HFF-Myc (cell line): ENCODE measurements around the gene TRPT1.

Source experiments
- DNase-seq: peaks from one replicate; pipeline ENCODE4 v3.0.0-alpha.2; 2011; ENCODE audit warnings: low read depth; ENCODE audit errors: extremely low read depth
- H3K4me3 ChIP-seq: replicated peaks from 2 replicates; pipeline ENCODE4 v1.5.1; 2011; ENCODE audit warnings: low read depth, mild to moderate bottlenecking, control low read depth, low read length
- CTCF ChIP-seq: IDR thresholded peaks from 2 replicates; pipeline ENCODE4 v1.5.1; 2012; ENCODE audit warnings: mild to moderate bottlenecking, low read depth, low read length, control low read depth; ENCODE audit errors: missing control alignments

Gene TRPT1

GRCh38 chr11:64267207-64267945 is 41.4 kb upstream of the TRPT1 start:
- DNase-seq = no peak
- no peak for TF ChIP-seq CTCF
- H3K4me3 ChIP-seq = no peak overlapping the region

GRCh38 chr11:64266339-64266738 is 40.4 kb upstream of the TRPT1 start:
- DNase-seq = no peak
- TF ChIP-seq CTCF = no peak
- H3K4me3 ChIP-seq = no peak overlapping the region

GRCh38 chr11:64265176-64266160 is 39.5 kb upstream of the TRPT1 start:
- no peak for DNase-seq
- no peak overlapping the region for H3K4me3 ChIP-seq
- TF ChIP-seq CTCF = no peak

GRCh38 chr11:64264371-64264852 is 38.4 kb upstream of the TRPT1 start:
- DNase-seq = no peak
- TF ChIP-seq CTCF = no peak
- H3K4me3 ChIP-seq = no peak overlapping the region

GRCh38 chr11:64263947-64264317 is 37.9 kb upstream of the TRPT1 start:
- no peak overlapping the region for H3K4me3 ChIP-seq
- TF ChIP-seq CTCF = no peak
- DNase-seq = no peak

- TF ChIP-seq CTCF = no peak
- no peak for DNase-seq
- no peak overlapping the region for H3K4me3 ChIP-seq
Measured at GRCh38 chr11:64263021-64263946, 37.3 kb upstream of the TRPT1 start.
